IMR-90 (cell line): ENCODE data around the gene RADIL. TPM values are rescaled to one million over a fixed set of nuclear protein-coding genes. Genes with fewer than 3 reads are reported as not detected.

Experiments
- ATAC-seq: fragments of 200-7000 bp; cut with Tn5 transposase; 2 replicates; pipeline ENCODE4 v1.9.1; 2020; ENCODE audit warnings: low read depth, mild to moderate bottlenecking, moderate library complexity
- BruUV-seq: library from RNA; stranded (reverse); fragments of 400-500 nt; replicated peaks from 2 replicates; lab custom pipeline; 2021; lab: Mats Ljungman, UMichigan
- CTCF ChIA-PET: fragments of 300-600 bp; formaldehyde crosslinking; extraction: SDS; loops from one replicate; lab custom pipeline; 2021; ENCODE audit warnings: antibody characterized with exemption; lab: Yijun Ruan, JAX
- POLR2A ChIA-PET: fragments of 300-600 bp; sonication (Branson Sonifier 250); formaldehyde crosslinking; loops from one replicate; lab custom pipeline; 2022; ENCODE audit warnings: antibody characterized with exemption; ENCODE audit not compliant: unreplicated experiment; lab: Charles Lee
- DNase-seq: peaks from one replicate; pipeline ENCODE4 v3.0.0; 2013
- H2AFZ ChIP-seq: replicated peaks from 2 replicates; pipeline ENCODE3; 2013; ENCODE audit warnings: low read length, mild to moderate bottlenecking; ENCODE audit not compliant: poor library complexity
- H2AK5ac ChIP-seq: 2 replicates; pipeline ENCODE4 v1.6.1; 2013; ENCODE audit warnings: low read depth, low read length, inconsistent platforms
- H2AK9ac ChIP-seq: replicated peaks from 2 replicates; pipeline ENCODE3; 2013; ENCODE audit warnings: mild to moderate bottlenecking, low read depth, low read length, moderate library complexity; ENCODE audit not compliant: poor library complexity
- H2BK120ac ChIP-seq: 2 replicates; pipeline ENCODE4 v1.6.1; 2013; ENCODE audit warnings: low read depth, low read length, inconsistent platforms
- H2BK15ac ChIP-seq: 3 replicates; pipeline ENCODE4 v1.6.1; 2013; ENCODE audit warnings: low read depth, low read length, inconsistent platforms
- H2BK20ac ChIP-seq: 2 replicates; pipeline ENCODE4 v1.6.1; 2013; ENCODE audit warnings: low read depth, mild to moderate bottlenecking, inconsistent platforms, low read length, moderate library complexity
- H2BK5ac ChIP-seq: 2 replicates; pipeline ENCODE4 v1.6.1; 2013; ENCODE audit warnings: mild to moderate bottlenecking, low read depth, low read length, inconsistent platforms; ENCODE audit not compliant: poor library complexity, severe bottlenecking
- H3K14ac ChIP-seq: replicated peaks from 2 replicates; pipeline ENCODE4 v1.6.1; 2013; ENCODE audit warnings: low read depth, low read length, inconsistent platforms
- H3K18ac ChIP-seq: 2 replicates; pipeline ENCODE4 v1.6.1; 2013; ENCODE audit warnings: low read depth, low read length, control low read depth
- H3K23ac ChIP-seq: 2 replicates; pipeline ENCODE4 v1.6.1; 2013; ENCODE audit warnings: low read depth, low read length, inconsistent platforms
- H3K27ac ChIP-seq: 2 replicates; pipeline ENCODE4 v1.5.1; 2013; ENCODE audit warnings: mild to moderate bottlenecking, control low read depth, low read length; ENCODE audit not compliant: insufficient read depth
- H3K27me3 ChIP-seq: 2 replicates; pipeline ENCODE4 v1.6.1; 2013; ENCODE audit warnings: low read length; ENCODE audit not compliant: control insufficient read depth, insufficient read depth
- H3K36me3 ChIP-seq: 2 replicates; pipeline ENCODE4 v1.6.1; 2013; ENCODE audit warnings: low read length, mixed read lengths; ENCODE audit not compliant: control insufficient read depth, insufficient read depth
- H3K4ac ChIP-seq: 2 replicates; pipeline ENCODE4 v1.6.1; 2013; ENCODE audit warnings: low read depth, low read length, inconsistent platforms
- H3K4me1 ChIP-seq: 2 replicates; pipeline ENCODE4 v1.6.1; 2013; ENCODE audit warnings: low read length, mixed read lengths; ENCODE audit not compliant: control insufficient read depth, insufficient read depth
- H3K4me2 ChIP-seq: 2 replicates; pipeline ENCODE4 v1.6.1; 2013; ENCODE audit warnings: low read depth, mild to moderate bottlenecking, control low read depth, low read length, moderate library complexity
- H3K4me3 ChIP-seq: 2 replicates; pipeline ENCODE4 v1.5.1; 2013; ENCODE audit warnings: low read depth, mild to moderate bottlenecking, control low read depth, low read length, moderate library complexity; ENCODE audit not compliant: insufficient read depth
- H3K56ac ChIP-seq: 2 replicates; pipeline ENCODE4 v1.6.1; 2013; ENCODE audit warnings: low read length, inconsistent platforms; ENCODE audit not compliant: insufficient read depth; ENCODE audit errors: extremely low read depth
- H3K79me1 ChIP-seq, 2 experiments: 2 replicates each; pipeline ENCODE4 v1.6.1; 2013; ENCODE audit warnings: low read length in 2 of 2, inconsistent platforms in 1 of 2, low read depth in 1 of 2
- H3K9ac ChIP-seq: 2 replicates; pipeline ENCODE4 v1.6.1; 2013; ENCODE audit warnings: low read depth, low read length, control low read depth
- H3K9me1 ChIP-seq: 2 replicates; pipeline ENCODE4 v1.6.1; 2013; ENCODE audit warnings: low read length, inconsistent platforms; ENCODE audit not compliant: insufficient read depth
- H3K9me3 ChIP-seq: 2 replicates; pipeline ENCODE4 v1.6.1; 2013; ENCODE audit warnings: low read length; ENCODE audit not compliant: control insufficient read depth, insufficient read depth
- H4K20me1 ChIP-seq: 2 replicates; pipeline ENCODE4 v1.6.1; 2013; ENCODE audit warnings: low read length, inconsistent platforms; ENCODE audit not compliant: insufficient read depth
- H4K5ac ChIP-seq: 2 replicates; pipeline ENCODE4 v1.6.1; 2013; ENCODE audit warnings: mild to moderate bottlenecking, low read depth, low read length, control low read depth
- H4K8ac ChIP-seq, 2 experiments: 2 replicates each; pipeline ENCODE4 v1.6.1; 2013; ENCODE audit warnings: low read depth in 2 of 2, low read length in 2 of 2, control low read depth in 1 of 2, inconsistent platforms in 1 of 2
- H4K91ac ChIP-seq: 2 replicates; pipeline ENCODE4 v1.6.1; 2013; ENCODE audit warnings: low read depth, low read length, inconsistent platforms; ENCODE audit not compliant: insufficient read depth
- BHLHE40 ChIP-seq: fragments of 150-350 bp; IDR thresholded peaks from 2 replicates; pipeline ENCODE4 v1.6.1; 2016; ENCODE audit warnings: mild to moderate bottlenecking, low read depth, low read length
- MXI1 ChIP-seq: IDR thresholded peaks from 2 replicates; pipeline ENCODE4 v1.6.1; 2012; ENCODE audit warnings: low read depth, mild to moderate bottlenecking, low read length, moderate library complexity, borderline replicate concordance
- NFE2L2 ChIP-seq: fragments of 150-350 bp; IDR thresholded peaks from 2 replicates; pipeline ENCODE4 v1.6.1; 2016; ENCODE audit warnings: low read depth, mild to moderate bottlenecking, low read length
- POLR2A ChIP-seq: IDR thresholded peaks from 2 replicates; pipeline ENCODE4 v1.6.1; 2012; ENCODE audit warnings: mild to moderate bottlenecking, low read depth, low read length
- RAD21 ChIP-seq: IDR thresholded peaks from 2 replicates; pipeline ENCODE4 v1.6.1; 2012; ENCODE audit warnings: low read length, improper control_type of control experiment
- RCOR1 ChIP-seq: IDR thresholded peaks from 2 replicates; pipeline ENCODE4 v1.6.1; 2012; ENCODE audit warnings: mild to moderate bottlenecking, low read length, improper control_type of control experiment; ENCODE audit not compliant: insufficient replicate concordance
- SMC3 ChIP-seq: fragments of 150-350 bp; IDR thresholded peaks from 2 replicates; pipeline ENCODE4 v1.6.1; 2016; ENCODE audit warnings: low read depth, mild to moderate bottlenecking, antibody characterized with exemption, low read length, moderate library complexity
- WGBS, 2 experiments: methylation state at CpG; one replicate each; pipeline versions ENCODE4 v1.1.5 to v1.1.7; 2013; ENCODE audit warnings: missing lambda C conversion rate in 2 of 2; ENCODE audit not compliant: insufficient read length in 1 of 2; ENCODE audit errors: extremely low coverage in 2 of 2; 5-methylcytosine and 5-hydroxymethylcytosine counted together
- dilution Hi-C: fragments of 300-500 bp; cut with HindIII; formaldehyde crosslinking; loops from one replicate; pipeline ENCODE4 v1.14.3; 2018; ENCODE audit warnings: low sequenced_read_pairs; ENCODE audit not compliant: unreplicated experiment
- in situ Hi-C: fragments of 300-500 bp; cut with MboI; formaldehyde crosslinking; loops from 3 replicates; pipeline ENCODE4 v1.14.3; 2019; ENCODE audit warnings: low sequenced_read_pairs, inconsistent platforms, mixed read lengths
- intact Hi-C: fragments of 100-400 bp; cut with micrococcal nuclease; formaldehyde crosslinking; loops from 2 replicates; pipeline ENCODE4 v1.10.0; 2022
- polyA plus RNA-seq, 3 experiments: library from polyadenylated mRNA; depleted of rRNA; stranded (reverse); fragments of >200 nt; gene quantifications; 2 replicates each; pipeline ENCODE4 v1.2.3, GENCODE V29; 2012; ENCODE audit warnings: low replicate concordance in 1 of 3
- total RNA-seq: library from RNA; depleted of rRNA; stranded (reverse); fragments of >200 nt; gene quantifications from 2 replicates; pipeline ENCODE4 v1.2.3, GENCODE V29; 2012

RADIL gene
- total and polyA plus RNA-seq, 2 of the 4 experiments (the other 2 are of a cell fraction), result 0.18 to 0.48 TPM

GRCh38 chr7:4785371-4785770, 98.1 kb downstream of the RADIL start:
- no peaks in the 10 kb centered on the region for H3K9me1 ChIP-seq
- H2BK20ac ChIP-seq, result no peak overlapping the region
- no peak overlapping the region for H4K8ac ChIP-seq
- no peak overlapping the region for H2BK15ac ChIP-seq
- in situ Hi-C loops (no loop called here), dilution Hi-C loops (no loop called here), intact Hi-C loops (no loop called here)
- no peak overlapping the region for H3K4me3 ChIP-seq
- no peak overlapping the region for H2BK5ac ChIP-seq
- no peak overlapping the region for H2BK120ac ChIP-seq
- no peak overlapping the region for H3K27ac ChIP-seq
- H2AK5ac ChIP-seq, result no peak overlapping the region
- POLR2A ChIA-PET, result no interaction called here
- no peak overlapping the region for H2AK9ac ChIP-seq
- no peak for TF ChIP-seq SMC3
- no peak for TF ChIP-seq RCOR1
- TF ChIP-seq POLR2A, result no peak
- TF ChIP-seq RAD21, result no peak
- no peak for TF ChIP-seq NFE2L2
- TF ChIP-seq MXI1, result no peak
- no peak for TF ChIP-seq BHLHE40
- H4K5ac ChIP-seq, result no peak overlapping the region
- H2AFZ ChIP-seq, result no peak overlapping the region
- H4K91ac ChIP-seq, result no peak overlapping the region
- no TSS peak for BruUV-seq
- ATAC-seq, result no peak
- H3K4me2 ChIP-seq, result no peak overlapping the region
- H3K36me3 ChIP-seq, result peaks cover 86% of the 10 kb centered on the region
- no peaks in the 10 kb centered on the region for H3K27me3 ChIP-seq
- no peak overlapping the region for H3K56ac ChIP-seq
- DNase-seq, result no peak
- no peaks in the 10 kb centered on the region for H3K9me3 ChIP-seq
- no peak overlapping the region for H3K9ac ChIP-seq
- peaks cover 4 to 12% of the 10 kb centered on the region in 2 experiments for H3K79me1 ChIP-seq
- H3K4ac ChIP-seq, result no peak overlapping the region
- H4K20me1 ChIP-seq, result peaks cover 14% of the 10 kb centered on the region; the same call in 1 of the 2 replicates
- CTCF ChIA-PET, result no interaction called here
- no peak overlapping the region for H3K18ac ChIP-seq
- no peak overlapping the region for H3K23ac ChIP-seq
- 94% methylated on average over 6 of the region's 20 CpGs; no CpG with 5 or more reads in 1 of the 2 experiments for WGBS, 2 experiments
- H3K14ac ChIP-seq, result no peak overlapping the region
- H3K4me1 ChIP-seq, result no peaks in the 10 kb centered on the region
